ENCODE results near the gene KLHL12. TPM values are rescaled to one million over a fixed set of nuclear protein-coding genes. Genes with fewer than 3 reads are reported as not detected.

KLHL12 gene
- total and polyA plus RNA-seq, 2 of the 8 experiments (the other 6 are each of a cell fraction or from before 2014, with no cell fraction given): 27.2 to 33.3 TPM

- TF ChIP-seq JUN (IDR thresholded peaks at IDR 0.05; ENCODE audit: low read depth, low read length): no peak
These were observed 29.9 kb upstream of the KLHL12 start (continued) for GRCh38 chr1:202956969-202957368.
